Hematopoietic multipotent progenitor cell treated with erythropoietin and hydrocortisone succinate and interleukin-3 and kit ligand, for 15 days (in vitro differentiated cells): ENCODE data around the gene KLRC3.
"Not testable (repeated sequence)": the region's sequence is repeated elsewhere in the genome, so short reads cannot be mapped to it uniquely, and the experiment has no call there.

Source experiments
- DNase-seq: peaks from one replicate; pipeline ENCODE4 v3.0.0-alpha.2; 2015; ENCODE audit warnings: low spot score

Gene KLRC3

GRCh38 chr12:10420334-10420733 lies at the start of gene KLRC3:
Gene KLRC3, minus strand, starts transcription at chr12:10420595. Its CDS starts 45 bp downstream, at chr12:10420550.
- not testable (repeated sequence) for DNase-seq

- no peak for DNase-seq
Observed at GRCh38 chr12:10469701-10470100, 49.3 kb upstream of the KLRC3 start.

GRCh38 chr12:10466311-10466710 lies 45.9 kb upstream of the KLRC3 start:
- no peak for DNase-seq

- DNase-seq = no peak
Observed at GRCh38 chr12:10457760-10458159, 37.4 kb upstream of the KLRC3 start.

GRCh38 chr12:10456856-10457255 lies 36.5 kb upstream of the KLRC3 start:
- no peak for DNase-seq

- no peak for DNase-seq
Observed at GRCh38 chr12:10455766-10456165, 35.4 kb upstream of the KLRC3 start.

- DNase-seq = no peak
Observed at GRCh38 chr12:10454531-10454930, 34.1 kb upstream of the KLRC3 start.

GRCh38 chr12:10453156-10453555 lies 32.8 kb upstream of the KLRC3 start, which contains the start of gene KLRC1:
Gene KLRC1, minus strand, starts transcription at chr12:10453377. Its CDS starts 2,221 bp downstream, at chr12:10451156.
- DNase-seq = no peak

- DNase-seq = no peak
Observed at GRCh38 chr12:10448236-10448635, 27.8 kb upstream of the KLRC3 start.

GRCh38 chr12:10446052-10446451 lies 25.7 kb upstream of the KLRC3 start:
- not testable (repeated sequence) for DNase-seq

- not testable (repeated sequence) for DNase-seq
Observed at GRCh38 chr12:10441144-10441543, 20.7 kb upstream of the KLRC3 start.

GRCh38 chr12:10439608-10440274 lies 19.3 kb upstream of the KLRC3 start:
- not testable (repeated sequence) for DNase-seq

- not testable (repeated sequence) for DNase-seq
Observed at GRCh38 chr12:10437601-10438000, 17.2 kb upstream of the KLRC3 start.

- not testable (repeated sequence) for DNase-seq
Observed at GRCh38 chr12:10435816-10436215, 15.4 kb upstream of the KLRC3 start, which contains the start of gene KLRC2. Gene KLRC2, minus strand, starts transcription at chr12:10436010. Its CDS starts 24 bp downstream, at chr12:10435986.

GRCh38 chr12:10430623-10431022 lies 10.2 kb upstream of the KLRC3 start:
- DNase-seq = not testable (repeated sequence)

GRCh38 chr12:10425938-10426337 lies 5.5 kb upstream of the KLRC3 start:
- not testable (repeated sequence) for DNase-seq

- DNase-seq = not testable (repeated sequence)
Observed at GRCh38 chr12:10424260-10424899, 4.0 kb upstream of the KLRC3 start.

- not testable (repeated sequence) for DNase-seq
Observed at GRCh38 chr12:10422159-10422558, 1.8 kb upstream of the KLRC3 start.

GRCh38 chr12:10409392-10409791 lies 11.0 kb downstream of the KLRC3 start, which contains the start of gene KLRC4:
Gene KLRC4, minus strand, starts transcription at chr12:10409757. Its CDS starts 182 bp downstream, at chr12:10409575.
- no peak for DNase-seq

GRCh38 chr12:10408842-10409241 lies 11.6 kb downstream of the KLRC3 start:
- DNase-seq = no peak

- DNase-seq = no peak
Observed at GRCh38 chr12:10406725-10407124, 13.7 kb downstream of the KLRC3 start.

- no peak for DNase-seq
Observed at GRCh38 chr12:10405294-10405693, 15.1 kb downstream of the KLRC3 start.

- DNase-seq = no peak
Observed at GRCh38 chr12:10404798-10405197, 15.6 kb downstream of the KLRC3 start.
